Stomach smooth muscle (tissue), 2 donors: Measurements from ENCODE around the gene TSSK2.

Experiments used
- H3K27ac ChIP-seq: one replicate; pipeline ENCODE4 v1.7.0; 2013; ENCODE audit warnings: mild to moderate bottlenecking, low read length, inconsistent platforms
- H3K27me3 ChIP-seq, 2 donors: one replicate each; pipeline ENCODE4 v1.7.0; 2013; ENCODE audit warnings: low read length in 2 of 2; ENCODE audit not compliant: insufficient read depth in 2 of 2, control insufficient read depth in 1 of 2
- H3K36me3 ChIP-seq, 2 donors: one replicate each; pipeline ENCODE4 v1.7.0; 2013; ENCODE audit warnings: low read length in 2 of 2; ENCODE audit not compliant: control insufficient read depth in 2 of 2, insufficient read depth in 2 of 2
- H3K4me1 ChIP-seq: one replicate; pipeline ENCODE4 v1.7.0; 2013; ENCODE audit warnings: low read length; ENCODE audit not compliant: control insufficient read depth, insufficient read depth
- H3K4me3 ChIP-seq, 2 donors: one replicate each; pipeline ENCODE4 v1.7.0; 2013; ENCODE audit warnings: low read length in 2 of 2
- H3K9ac ChIP-seq, 2 donors: one replicate each; pipeline ENCODE4 v1.7.0; 2013; ENCODE audit warnings: low read length in 2 of 2, mild to moderate bottlenecking in 1 of 2
- H3K9me3 ChIP-seq, 2 donors: one replicate each; pipeline ENCODE4 v1.7.0; 2013; ENCODE audit warnings: low read length in 2 of 2; ENCODE audit not compliant: control insufficient read depth in 2 of 2
- donor health status: healthy.
- donor health status: Pancreatic carcinoma.

TSSK2 gene

GRCh38 chr22:19143212-19143611 lies 12.1 kb downstream of the TSSK2 start:
- peaks cover 39% of the 10 kb centered on the region in 2 donors for H3K36me3 ChIP-seq
- peaks cover 14% of the 10 kb centered on the region for H3K4me1 ChIP-seq
- no peak overlapping the region for H3K27ac ChIP-seq
- peak overlapping the region in 1 of 2 donors; percentile 98 for H3K4me3 ChIP-seq
- peaks cover 0 to 2% of the 10 kb centered on the region in 2 donors for H3K27me3 ChIP-seq
- no peak overlapping the region for H3K9ac ChIP-seq
- no peaks in the 10 kb centered on the region for H3K9me3 ChIP-seq

- Histone ChIP-seq H3K27me3 (peaks cover 4 to 9% of the 10 kb centered on the region in 2 donors), H3K9ac (peak overlapping the region; percentile 83 to 95), H3K9me3 (no peaks in the 10 kb centered on the region), H3K4me1 (peaks cover 14% of the 10 kb centered on the region), H3K36me3 (peaks cover 31 to 33% of the 10 kb centered on the region in 2 donors), H3K27ac (peak overlapping the region; percentile 75), H3K4me3 (peak overlapping the region; percentile 92 to 98)
Measured at GRCh38 chr22:19143967-19144400, 12.9 kb downstream of the TSSK2 start.

DNA sequence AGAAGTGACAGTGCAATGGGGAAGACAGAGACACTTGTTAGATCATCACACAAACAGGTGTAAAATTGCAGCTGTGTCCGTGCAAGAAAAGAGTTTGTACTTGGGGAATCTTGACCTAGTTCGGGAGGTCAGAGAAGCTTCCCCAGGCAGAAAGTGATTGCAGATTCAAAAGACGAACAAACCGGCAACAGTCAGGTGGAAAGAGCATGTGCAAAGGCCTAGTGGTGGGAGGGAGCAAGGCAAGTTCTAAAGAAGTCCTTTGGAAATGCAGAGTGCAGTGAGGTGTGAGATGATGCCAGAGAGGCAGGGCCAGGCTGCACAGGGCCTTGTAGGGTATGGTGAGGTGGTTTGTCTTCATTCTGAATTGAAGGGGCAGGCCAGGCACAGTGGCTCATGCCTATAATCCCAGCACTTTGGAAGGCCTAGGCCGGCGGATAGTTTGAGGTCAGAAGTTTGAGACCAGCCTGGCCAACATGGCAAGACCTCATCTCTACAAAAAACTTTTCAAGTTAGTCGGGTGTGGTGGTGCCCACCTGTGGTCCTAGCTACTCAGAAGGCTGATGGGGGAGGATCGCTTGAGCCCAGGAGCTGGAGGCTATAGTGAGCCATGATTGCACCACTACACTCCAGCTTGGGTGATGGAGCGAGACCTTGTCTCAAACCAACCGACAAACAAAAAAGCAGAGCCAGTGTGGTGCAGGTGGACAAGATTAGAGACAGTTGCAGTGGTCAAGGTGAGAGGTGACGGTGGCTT lies 15.3 kb downstream of the TSSK2 start:
- Histone ChIP-seq H3K4me1 (peaks cover 14% of the 10 kb centered on the region), H3K4me3 (no peak overlapping the region), H3K27me3 (peaks cover 20 to 21% of the 10 kb centered on the region in 2 donors), H3K9me3 (no peaks in the 10 kb centered on the region), H3K36me3 (peaks cover 8 to 9% of the 10 kb centered on the region in 2 donors), H3K27ac (no peak overlapping the region), H3K9ac (no peak overlapping the region)

DNA sequence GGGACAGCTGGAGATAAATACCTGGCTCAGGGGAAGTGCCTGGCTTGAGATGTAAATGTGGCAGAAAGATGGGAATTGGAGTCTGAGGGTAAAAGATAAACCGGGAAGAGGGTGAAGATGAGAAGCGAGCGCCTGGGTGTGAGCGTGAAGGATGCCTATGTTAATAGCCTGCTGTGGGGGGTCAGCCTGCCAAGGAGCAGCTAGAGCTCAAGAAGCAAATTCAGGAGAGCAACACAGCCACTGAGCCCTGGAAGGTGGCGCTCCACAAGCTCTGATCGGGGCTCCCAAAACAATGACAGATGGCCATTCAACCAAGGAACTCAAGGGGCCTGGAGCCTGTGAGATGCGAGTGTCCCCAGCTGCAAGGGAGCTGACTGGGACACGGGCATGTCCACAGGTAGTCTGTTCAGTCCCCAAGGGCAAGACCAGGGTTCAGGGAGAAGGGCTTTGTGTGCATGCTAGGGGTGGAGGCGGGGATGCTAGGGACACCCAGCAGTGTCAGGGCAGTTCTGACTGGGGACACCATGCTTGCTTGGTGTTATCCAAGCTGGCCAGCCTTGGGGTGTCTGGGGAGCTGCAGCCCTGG lies 16.2 kb downstream of the TSSK2 start:
- Histone ChIP-seq H3K9ac (no peak overlapping the region), H3K4me1 (peaks cover 11% of the 10 kb centered on the region), H3K4me3 (no peak overlapping the region), H3K27ac (no peak overlapping the region), H3K36me3 (peaks cover 2 to 4% of the 10 kb centered on the region in 2 donors), H3K27me3 (peaks cover 28% of the 10 kb centered on the region in 2 donors), H3K9me3 (no peaks in the 10 kb centered on the region)

GRCh38 chr22:19148417-19149046 lies 17.4 kb downstream of the TSSK2 start:
- no peaks in the 10 kb centered on the region for H3K9me3 ChIP-seq
- H3K27ac ChIP-seq, result no peak overlapping the region
- no peak overlapping the region for H3K9ac ChIP-seq
- no peaks in the 10 kb centered on the region for H3K36me3 ChIP-seq
- peaks cover 4% of the 10 kb centered on the region for H3K4me1 ChIP-seq
- H3K27me3 ChIP-seq, result peaks cover 28 to 33% of the 10 kb centered on the region in 2 donors
- no peak overlapping the region for H3K4me3 ChIP-seq

DNA sequence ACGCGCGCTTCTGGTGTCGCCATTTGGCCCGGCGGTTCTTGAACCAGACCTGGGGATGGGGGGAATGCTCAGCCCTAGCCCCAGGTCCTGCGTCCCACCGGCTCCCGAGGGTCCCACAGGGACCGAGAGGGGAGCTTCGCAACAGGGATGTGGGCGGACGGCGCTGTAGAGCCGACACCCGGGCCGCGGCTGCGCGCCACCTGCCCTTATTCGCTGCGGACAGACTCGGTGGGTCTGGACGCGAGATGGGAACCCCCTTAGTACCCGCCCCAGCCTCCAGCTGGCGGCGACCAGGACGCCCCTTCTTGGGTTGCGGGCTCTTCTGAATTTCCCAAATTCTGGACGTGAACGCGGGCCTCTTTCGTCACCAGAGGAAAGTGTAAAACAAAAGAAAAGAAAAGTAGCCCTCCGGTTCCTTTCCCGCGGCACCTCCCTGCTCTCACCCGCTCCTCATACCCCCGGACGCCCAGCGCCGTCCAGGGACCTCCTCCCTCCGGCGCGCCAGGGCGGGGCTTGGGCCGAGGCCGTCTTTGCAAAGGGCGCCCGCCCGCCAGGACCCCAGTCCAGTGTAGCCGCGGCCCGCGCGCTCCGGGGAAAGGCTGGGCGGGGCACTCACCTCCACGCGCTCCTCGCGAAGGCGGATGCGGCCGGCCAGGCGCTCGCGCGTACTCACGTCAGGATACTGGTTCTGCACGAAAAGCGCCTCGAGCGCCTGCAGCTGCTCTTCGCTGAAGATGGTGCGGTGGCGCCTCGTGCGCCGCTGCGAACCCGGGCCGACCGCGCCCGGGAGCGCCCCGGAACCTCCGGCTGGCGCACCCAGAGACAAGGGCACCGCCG lies 18.2 kb downstream of the TSSK2 start:
- Histone ChIP-seq H3K27me3 (peaks cover 28 to 33% of the 10 kb centered on the region in 2 donors), H3K9me3 (no peaks in the 10 kb centered on the region), H3K4me1 (no peaks in the 10 kb centered on the region), H3K9ac (no peak overlapping the region), H3K36me3 (no peaks in the 10 kb centered on the region), H3K4me3 (peak overlapping the region in 1 of 2 donors; percentile 8), H3K27ac (no peak overlapping the region)

DNA sequence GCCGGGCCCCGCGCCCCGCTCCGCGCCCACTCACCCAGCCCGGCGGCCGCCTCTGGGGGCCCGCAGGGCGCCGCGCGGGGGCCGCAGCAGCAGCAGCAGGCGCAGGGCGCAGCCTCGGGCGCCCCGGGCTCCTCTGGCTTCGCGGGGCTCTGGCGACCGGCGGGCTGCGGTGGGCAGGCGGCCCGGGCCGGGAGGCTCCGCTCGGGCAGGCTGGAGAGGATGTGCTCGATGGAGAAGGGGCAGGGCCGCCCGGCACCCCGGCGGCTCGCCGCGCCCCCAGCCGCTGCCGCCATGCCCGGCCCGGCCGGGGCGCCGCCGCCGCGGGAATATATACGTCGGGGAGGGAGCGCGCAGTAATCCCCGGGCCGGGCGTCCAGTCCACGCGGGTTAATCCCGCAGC lies 18.9 kb downstream of the TSSK2 start, which contains the start of gene GSC2:
Gene GSC2 (minus strand): TSS at position 302 of the 400 bp plus-strand sequence. CDS start 9 bp downstream, at position 293.
- no peak within 1 kb of the TSS for H3K27ac ChIP-seq
- H3K4me1 ChIP-seq, result no peaks in the 10 kb centered on the region
- peaks cover 28 to 33% of the 10 kb centered on the region in 2 donors for H3K27me3 ChIP-seq
- H3K36me3 ChIP-seq, result no peaks in the 10 kb centered on the region
- peak within 1 kb of the TSS in 1 of 2 donors; percentile 8 for H3K4me3 ChIP-seq
- no peak within 1 kb of the TSS for H3K9ac ChIP-seq
- no peaks in the 10 kb centered on the region for H3K9me3 ChIP-seq

- no peak overlapping the region for H3K4me3 ChIP-seq
- H3K9ac ChIP-seq, result no peak overlapping the region
- peaks cover 28 to 33% of the 10 kb centered on the region in 2 donors for H3K27me3 ChIP-seq
- H3K9me3 ChIP-seq, result no peaks in the 10 kb centered on the region
- no peaks in the 10 kb centered on the region for H3K4me1 ChIP-seq
- H3K36me3 ChIP-seq, result no peaks in the 10 kb centered on the region
- H3K27ac ChIP-seq, result no peak overlapping the region
Measured at GRCh38 chr22:19150482-19151328, 19.6 kb downstream of the TSSK2 start.

GRCh38 chr22:19151329-19152191 lies 20.5 kb downstream of the TSSK2 start:
- Histone ChIP-seq H3K27ac (no peak overlapping the region), H3K4me3 (no peak overlapping the region), H3K27me3 (peaks cover 28 to 33% of the 10 kb centered on the region in 2 donors), H3K9me3 (no peaks in the 10 kb centered on the region), H3K9ac (no peak overlapping the region), H3K36me3 (no peaks in the 10 kb centered on the region), H3K4me1 (no peaks in the 10 kb centered on the region)
